Stimulated activated naive CD8-positive, alpha-beta T cell treated with anti-CD3 and anti-CD28 coated beads, Interleukin-15, Interleukin-2, amounts not matched to agents 100 ng/mL and 50 ng/mL, for 24 hours (primary cell): ENCODE data around the gene ZNF614.
A peak's percentile ranks its signal among the peaks of the same experiment; 100 is the strongest.
"Not testable (repeated sequence)": the region's sequence is repeated elsewhere in the genome, so short reads cannot be mapped to it uniquely, and the experiment has no call there.

Experiments used
- H3K27ac Mint-ChIP-seq: one replicate; pipeline ENCODE4 v1.8.0; 2021; ENCODE audit warnings: mild to moderate bottlenecking, mixed read lengths
- H3K27me3 Mint-ChIP-seq: one replicate; pipeline ENCODE4 v1.8.0; 2021; ENCODE audit warnings: mixed read lengths
- H3K36me3 Mint-ChIP-seq: one replicate; pipeline ENCODE4 v1.8.0; 2021; ENCODE audit warnings: low read depth, mixed read lengths
- H3K4me1 Mint-ChIP-seq: one replicate; pipeline ENCODE4 v1.8.0; 2021; ENCODE audit warnings: low read depth, mixed read lengths
- H3K4me3 Mint-ChIP-seq: one replicate; pipeline ENCODE4 v1.8.0; 2021; ENCODE audit warnings: mild to moderate bottlenecking, mixed read lengths
- H3K9me3 Mint-ChIP-seq: one replicate; pipeline ENCODE4 v1.8.0; 2021; ENCODE audit warnings: mixed read lengths

ZNF614 gene

DNA sequence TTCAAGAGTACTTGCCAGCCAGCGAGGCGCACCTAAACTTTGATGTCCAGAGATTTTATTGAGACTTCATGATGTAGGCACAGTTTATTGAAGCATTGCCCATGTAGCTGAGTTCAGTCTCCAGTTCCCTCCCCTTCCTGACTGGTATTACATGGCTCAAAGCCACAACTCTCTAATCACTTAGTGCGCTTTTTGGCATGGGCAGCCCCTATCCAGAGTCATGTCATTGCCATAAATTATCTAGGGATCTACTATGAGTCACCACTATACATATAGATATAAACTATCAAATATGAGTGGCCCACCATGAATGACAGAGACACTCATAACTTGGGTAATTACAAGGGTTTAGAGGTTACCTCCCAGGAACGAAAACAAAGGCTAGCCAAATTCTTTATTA is 7.7 kb downstream of the ZNF614 start:
- H3K9me3 Mint-ChIP-seq, result peaks cover 71% of the 10 kb centered on the region
- H3K27ac Mint-ChIP-seq, result no peak overlapping the region
- no peaks in the 10 kb centered on the region for H3K27me3 Mint-ChIP-seq
- H3K4me1 Mint-ChIP-seq, result no peaks in the 10 kb centered on the region
- H3K4me3 Mint-ChIP-seq, result no peak overlapping the region
- H3K36me3 Mint-ChIP-seq, result peaks cover 97% of the 10 kb centered on the region

GRCh38 chr19:52010674-52011073 is 17.5 kb downstream of the ZNF614 start:
- Mint-ChIP-seq H3K9me3 (peaks cover 18% of the 10 kb centered on the region), H3K27me3 (no peaks in the 10 kb centered on the region), H3K27ac (no peak overlapping the region), H3K36me3 (peaks cover 79% of the 10 kb centered on the region), H3K4me3 (no peak overlapping the region), H3K4me1 (peaks cover 25% of the 10 kb centered on the region)

- H3K4me3 Mint-ChIP-seq, result peak within 1 kb of the TSS; percentile 95
- peak within 1 kb of the TSS; percentile 94 for H3K27ac Mint-ChIP-seq
- peaks cover 25% of the 10 kb centered on the region for H3K4me1 Mint-ChIP-seq
- peaks cover 20% of the 10 kb centered on the region for H3K9me3 Mint-ChIP-seq
- H3K27me3 Mint-ChIP-seq, result no peaks in the 10 kb centered on the region
- H3K36me3 Mint-ChIP-seq, result peaks cover 78% of the 10 kb centered on the region
Observed at GRCh38 chr19:52007806-52008557, 20.2 kb downstream of the ZNF614 start, which contains the start of gene ZNF615. TSS of gene ZNF615 (minus strand) at chr19:52008211. CDS start at chr19:52003711, 4,500 bp downstream.

GRCh38 chr19:52007451-52007805 is 20.8 kb downstream of the ZNF614 start:
- peak overlapping the region; percentile 94 for H3K27ac Mint-ChIP-seq
- H3K4me1 Mint-ChIP-seq, result peaks cover 25% of the 10 kb centered on the region
- H3K4me3 Mint-ChIP-seq, result peak overlapping the region; percentile 95
- no peaks in the 10 kb centered on the region for H3K27me3 Mint-ChIP-seq
- peaks cover 77% of the 10 kb centered on the region for H3K36me3 Mint-ChIP-seq
- peaks cover 21% of the 10 kb centered on the region for H3K9me3 Mint-ChIP-seq

DNA sequence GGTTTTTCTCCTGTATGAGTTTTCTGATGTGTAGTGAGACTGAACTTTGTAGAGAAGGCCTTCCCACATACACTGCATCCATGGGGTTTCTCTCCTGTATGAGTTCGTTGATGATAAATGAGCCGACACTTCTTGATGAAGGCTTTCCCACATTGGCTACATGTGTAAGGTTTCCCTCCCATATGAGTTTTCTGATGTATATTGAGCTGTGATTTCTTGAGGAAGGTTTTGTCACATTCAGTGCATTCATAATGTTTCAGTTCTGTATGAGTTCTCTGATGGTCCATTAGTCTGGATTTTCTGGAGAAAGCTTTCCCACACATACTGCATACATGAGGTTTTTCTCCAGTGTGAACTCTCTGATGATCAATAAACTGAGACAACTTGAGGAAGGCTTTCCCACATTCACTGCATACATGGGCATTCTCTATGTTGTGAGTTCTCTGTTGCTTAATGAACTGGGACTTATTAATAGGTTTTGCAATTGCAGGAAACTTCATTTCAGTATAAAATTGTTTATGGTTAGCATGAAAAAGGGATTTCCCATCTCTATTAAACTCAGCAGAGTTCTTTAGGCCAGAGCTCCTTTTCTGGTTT is 34.0 kb downstream of the ZNF614 start:
- no peaks in the 10 kb centered on the region for H3K27me3 Mint-ChIP-seq
- no peaks in the 10 kb centered on the region for H3K4me1 Mint-ChIP-seq
- H3K4me3 Mint-ChIP-seq, result no peak overlapping the region
- H3K9me3 Mint-ChIP-seq, result peaks cover 62% of the 10 kb centered on the region
- no peak overlapping the region for H3K27ac Mint-ChIP-seq
- H3K36me3 Mint-ChIP-seq, result peaks cover 87% of the 10 kb centered on the region

DNA sequence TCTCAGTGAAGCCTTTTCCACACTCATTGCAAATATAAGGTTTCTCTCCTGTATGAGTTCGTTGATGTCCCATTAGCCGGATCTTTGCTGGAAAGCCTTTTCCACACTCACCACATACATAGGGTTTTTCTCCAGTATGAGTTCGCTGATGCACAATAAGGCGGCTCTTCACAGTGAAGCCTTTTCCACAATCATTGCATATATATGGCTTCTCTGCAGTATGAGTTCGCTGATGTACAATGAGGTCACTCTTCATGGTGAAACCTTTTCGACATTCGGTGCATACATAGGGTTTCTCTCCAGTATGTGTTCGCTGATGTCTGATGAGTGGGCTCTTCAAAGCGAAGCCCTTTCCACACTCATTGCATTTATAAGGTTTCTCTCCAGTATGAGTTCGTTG is 34.8 kb downstream of the ZNF614 start:
- peaks cover 63% of the 10 kb centered on the region for H3K9me3 Mint-ChIP-seq
- H3K36me3 Mint-ChIP-seq, result peaks cover 87% of the 10 kb centered on the region
- no peaks in the 10 kb centered on the region for H3K27me3 Mint-ChIP-seq
- H3K4me1 Mint-ChIP-seq, result no peaks in the 10 kb centered on the region
- H3K27ac Mint-ChIP-seq, result no peak overlapping the region
- no peak overlapping the region for H3K4me3 Mint-ChIP-seq

DNA sequence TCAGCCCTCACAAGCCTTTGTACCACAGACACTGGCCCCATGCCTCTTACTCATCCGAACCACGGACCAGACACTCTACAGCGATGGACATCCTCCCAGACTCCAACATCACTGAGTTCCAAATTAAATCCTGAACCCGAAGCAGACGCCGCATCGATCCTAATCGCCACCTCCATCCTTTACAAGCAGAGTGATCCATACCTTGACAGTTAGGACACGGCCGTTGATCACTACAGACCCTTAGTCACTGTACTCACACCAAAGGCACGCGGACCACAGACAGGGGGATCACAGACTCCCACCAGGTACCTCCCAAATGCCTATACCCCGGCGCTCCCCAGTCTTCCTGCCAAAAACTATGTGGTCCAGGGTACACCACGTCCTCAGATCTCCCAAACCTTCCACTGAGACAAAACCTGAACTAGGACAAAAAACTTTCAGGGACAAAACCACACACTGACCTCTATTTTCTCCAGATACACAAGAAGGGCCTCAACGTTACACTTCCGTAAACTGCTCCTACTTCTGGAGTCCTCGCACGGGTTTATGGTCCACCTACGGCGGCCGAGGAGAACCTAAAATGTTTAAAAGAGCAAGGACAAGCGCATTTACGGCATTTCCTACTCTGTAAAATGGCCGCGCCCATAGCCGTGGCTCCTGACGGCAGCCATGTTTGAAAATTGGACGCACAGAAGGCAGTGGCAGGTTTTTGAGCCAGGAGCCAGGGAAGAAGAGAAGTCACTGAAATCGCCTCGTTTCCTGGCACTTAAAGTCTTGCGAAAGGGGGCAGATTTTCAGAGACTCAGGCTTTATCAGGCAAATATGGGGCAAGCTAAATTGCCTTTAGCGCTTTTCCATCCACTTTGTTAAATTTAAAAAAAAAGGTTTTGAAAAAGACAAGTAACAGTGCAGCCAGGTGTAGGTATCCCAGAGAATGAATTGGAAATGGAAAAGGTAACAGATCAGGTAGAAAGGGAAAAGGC is 41.6 kb downstream of the ZNF614 start, which contains the start of gene ZNF350:
Gene ZNF350, minus strand, starts transcription at position 532 of the 983 bp plus-strand sequence. CDS start 12,480 bp downstream, outside the sequence.
- Mint-ChIP-seq H3K36me3 (peaks cover 71% of the 10 kb centered on the region), H3K9me3 (peaks cover 46% of the 10 kb centered on the region), H3K4me3 (peak within 1 kb of the TSS; percentile 93), H3K27me3 (no peaks in the 10 kb centered on the region), H3K4me1 (peaks cover 17% of the 10 kb centered on the region), H3K27ac (peak within 1 kb of the TSS; percentile 93)

- H3K36me3 Mint-ChIP-seq, result peaks cover 83% of the 10 kb centered on the region
- peaks cover 47% of the 10 kb centered on the region for H3K9me3 Mint-ChIP-seq
- no peak overlapping the region for H3K27ac Mint-ChIP-seq
- H3K4me1 Mint-ChIP-seq, result peaks cover 22% of the 10 kb centered on the region
- no peak overlapping the region for H3K4me3 Mint-ChIP-seq
- no peaks in the 10 kb centered on the region for H3K27me3 Mint-ChIP-seq
Observed at GRCh38 chr19:51983361-51983760, 44.8 kb downstream of the ZNF614 start.

GRCh38 chr19:51980926-51981325 is 47.3 kb downstream of the ZNF614 start:
- H3K4me1 Mint-ChIP-seq, H3K27me3 Mint-ChIP-seq, H3K27ac Mint-ChIP-seq, H3K4me3 Mint-ChIP-seq: not testable (repeated sequence)
- Mint-ChIP-seq H3K9me3 (peaks cover 50% of the 10 kb centered on the region), H3K36me3 (peaks cover 88% of the 10 kb centered on the region)

- Mint-ChIP-seq H3K9me3 (peaks cover 47% of the 10 kb centered on the region), H3K4me1 (peaks cover 7% of the 10 kb centered on the region), H3K4me3 (no peak overlapping the region), H3K27ac (no peak overlapping the region), H3K36me3 (peaks cover 87% of the 10 kb centered on the region), H3K27me3 (no peaks in the 10 kb centered on the region)
Observed at GRCh38 chr19:51980116-51980736, 48.0 kb downstream of the ZNF614 start.

DNA sequence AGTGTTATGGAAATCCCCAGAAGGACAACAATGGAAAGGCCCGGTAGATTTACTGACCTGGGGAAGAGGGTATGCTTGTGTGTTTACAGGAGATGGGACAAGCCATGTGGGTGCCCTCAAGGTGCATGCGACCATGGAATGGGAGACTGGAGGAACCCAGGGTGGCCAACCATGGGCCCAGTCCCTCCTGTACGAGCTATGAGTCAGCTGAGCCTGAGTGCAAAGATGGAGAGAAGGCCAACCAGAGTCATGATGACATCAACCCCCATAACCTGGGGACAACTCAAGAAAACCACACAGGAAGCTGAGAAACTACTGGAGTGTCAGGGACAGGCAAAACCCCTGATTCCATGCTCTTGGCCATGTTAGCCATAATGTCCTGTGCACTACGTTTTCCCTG is 49.3 kb downstream of the ZNF614 start:
- H3K4me3 Mint-ChIP-seq, result no peak overlapping the region
- H3K27me3 Mint-ChIP-seq, result no peaks in the 10 kb centered on the region
- H3K36me3 Mint-ChIP-seq, result peaks cover 93% of the 10 kb centered on the region

GRCh38 chr19:51977346-51977745 is 50.8 kb downstream of the ZNF614 start:
- no peak overlapping the region for H3K27ac Mint-ChIP-seq
- no peak overlapping the region for H3K4me3 Mint-ChIP-seq
- H3K4me1 Mint-ChIP-seq, result peaks cover 5% of the 10 kb centered on the region
- H3K27me3 Mint-ChIP-seq, result no peaks in the 10 kb centered on the region
- peaks cover 94% of the 10 kb centered on the region for H3K36me3 Mint-ChIP-seq
- H3K9me3 Mint-ChIP-seq, result peaks cover 57% of the 10 kb centered on the region

More for the DNA sequence above, 49.3 kb downstream of the ZNF614 start:
- H3K9me3 Mint-ChIP-seq, result peaks cover 54% of the 10 kb centered on the region
- H3K27ac Mint-ChIP-seq, result no peak overlapping the region
- H3K4me1 Mint-ChIP-seq, result peaks cover 5% of the 10 kb centered on the region

DNA sequence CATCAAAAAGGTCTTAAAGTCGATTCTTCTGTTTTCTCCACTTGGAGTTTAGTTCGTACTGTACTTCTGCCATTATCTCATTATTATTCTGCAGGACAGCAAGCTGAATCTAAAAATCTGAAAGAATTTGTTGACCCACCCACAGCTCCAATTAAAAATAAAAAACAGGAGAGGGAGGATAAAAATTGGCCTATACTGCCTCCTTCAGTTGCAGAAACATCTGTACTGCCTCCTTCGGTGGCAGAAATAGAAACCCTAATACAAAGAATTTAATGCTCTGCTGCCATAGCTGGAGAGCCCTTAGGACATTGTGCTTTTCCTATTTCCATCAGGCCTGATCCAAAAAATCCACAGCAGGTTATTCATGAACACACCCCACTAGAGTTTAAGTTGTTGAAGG is 51.3 kb downstream of the ZNF614 start:
- Mint-ChIP-seq H3K27ac (no peak overlapping the region), H3K4me1 (peaks cover 5% of the 10 kb centered on the region), H3K9me3 (peaks cover 60% of the 10 kb centered on the region), H3K4me3 (no peak overlapping the region), H3K27me3 (no peaks in the 10 kb centered on the region), H3K36me3 (peaks cover 96% of the 10 kb centered on the region)

DNA sequence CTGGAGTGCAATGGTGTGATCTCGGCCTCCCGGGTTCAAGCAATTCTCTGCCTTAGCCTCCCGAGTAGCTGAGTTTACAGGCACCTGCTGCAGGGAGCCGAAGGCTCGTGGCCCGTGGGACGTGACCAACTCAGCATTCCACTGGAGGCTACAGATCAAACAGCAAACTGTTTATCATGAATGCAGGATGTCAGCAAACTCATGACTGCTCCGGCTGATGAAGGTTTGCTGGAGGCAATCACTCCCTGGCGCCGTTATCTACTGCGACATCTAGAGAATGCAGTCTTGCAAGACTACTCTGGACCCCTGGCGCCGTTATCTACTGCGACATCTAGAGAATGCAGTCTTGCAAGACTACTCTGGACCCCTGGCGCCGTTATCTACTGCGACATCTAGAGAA is 52.4 kb downstream of the ZNF614 start:
- not testable (repeated sequence) for H3K27me3 Mint-ChIP-seq, H3K4me3 Mint-ChIP-seq, H3K27ac Mint-ChIP-seq, H3K4me1 Mint-ChIP-seq
- Mint-ChIP-seq H3K36me3 (peaks cover 96% of the 10 kb centered on the region), H3K9me3 (peaks cover 61% of the 10 kb centered on the region)
